ENCODE data around the gene EXOG.

The EXOG gene

DNA sequence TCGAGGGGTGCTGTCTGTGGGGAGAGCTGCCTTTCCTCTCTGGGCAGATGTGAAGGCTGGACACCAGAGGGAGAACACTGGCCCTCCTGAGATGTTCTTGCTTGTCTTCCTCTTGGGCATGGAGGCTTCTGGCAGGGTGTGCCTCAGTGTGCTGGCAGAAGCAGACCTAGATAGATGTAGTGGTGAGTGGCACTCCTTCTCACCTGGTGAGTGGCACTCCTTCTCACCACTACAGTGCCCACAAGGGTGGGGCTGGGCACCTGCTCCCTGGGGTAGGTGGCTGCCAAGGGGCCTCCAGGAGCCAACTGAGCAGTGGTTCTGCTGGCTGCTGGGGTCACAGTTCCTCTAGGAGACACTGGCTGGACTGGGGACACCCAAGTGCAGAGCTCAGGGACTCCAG, 23.8 kb upstream of the EXOG start:
- DNase-seq (ENCODE audit: low read depth in 2 of 2): no peak

DNA sequence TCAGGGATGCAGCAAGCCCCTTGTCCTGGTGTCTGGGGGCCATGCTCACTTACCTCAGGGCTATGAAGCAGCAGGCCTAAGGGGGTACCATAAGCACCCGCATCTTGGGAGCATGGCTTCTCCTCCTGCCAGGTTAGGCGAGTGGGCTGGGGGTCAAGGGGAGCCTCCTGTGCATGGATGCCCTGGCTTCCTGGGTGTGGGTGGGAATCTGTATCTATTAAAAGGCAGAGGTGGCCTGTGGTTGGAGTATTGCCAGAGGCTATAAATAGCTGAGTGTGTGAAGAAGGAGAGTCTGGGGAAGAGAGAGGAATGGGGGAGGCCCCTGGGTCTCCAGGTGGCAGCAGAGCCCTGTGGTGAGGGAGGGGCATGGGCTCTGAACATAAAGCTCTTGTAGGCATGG, 22.9 kb upstream of the EXOG start:
- no peak for DNase-seq (ENCODE audit: low read depth in 2 of 2)

DNA sequence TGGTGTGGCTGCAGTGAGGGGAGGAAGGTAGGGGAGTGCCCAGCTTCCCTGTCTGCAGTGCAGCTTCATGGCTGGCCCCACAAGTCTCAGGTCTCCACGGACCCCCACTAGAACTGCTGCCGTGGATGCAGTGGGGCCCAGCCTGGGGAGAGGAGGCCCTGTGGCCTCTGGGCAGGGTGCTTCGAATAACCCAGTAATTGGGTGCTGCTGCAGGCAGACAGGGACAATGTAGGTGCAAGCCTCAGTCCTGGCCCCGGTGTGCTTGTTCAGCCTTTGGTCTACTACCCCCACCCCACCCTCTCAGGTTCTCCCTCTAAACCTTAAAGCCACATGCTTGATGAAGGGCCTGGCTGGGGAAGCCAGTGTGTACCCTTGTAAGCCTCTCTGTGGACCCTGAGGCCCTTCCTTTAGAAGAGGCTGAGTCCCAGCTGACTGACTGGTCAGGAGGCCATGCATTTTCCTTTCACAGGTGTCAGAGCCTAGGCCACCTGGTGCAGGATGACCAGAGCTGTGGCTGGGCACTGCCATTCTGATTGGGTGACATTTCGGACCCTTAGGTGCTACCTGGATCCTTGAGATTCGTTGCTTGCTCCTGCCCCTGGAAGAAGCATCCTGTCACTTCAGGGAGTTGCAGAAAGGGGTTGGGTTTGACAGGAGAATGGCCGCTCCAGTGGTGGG, 21.1 kb upstream of the EXOG start:
- DNase-seq (ENCODE audit: low read depth in 2 of 2): no peak

DNA sequence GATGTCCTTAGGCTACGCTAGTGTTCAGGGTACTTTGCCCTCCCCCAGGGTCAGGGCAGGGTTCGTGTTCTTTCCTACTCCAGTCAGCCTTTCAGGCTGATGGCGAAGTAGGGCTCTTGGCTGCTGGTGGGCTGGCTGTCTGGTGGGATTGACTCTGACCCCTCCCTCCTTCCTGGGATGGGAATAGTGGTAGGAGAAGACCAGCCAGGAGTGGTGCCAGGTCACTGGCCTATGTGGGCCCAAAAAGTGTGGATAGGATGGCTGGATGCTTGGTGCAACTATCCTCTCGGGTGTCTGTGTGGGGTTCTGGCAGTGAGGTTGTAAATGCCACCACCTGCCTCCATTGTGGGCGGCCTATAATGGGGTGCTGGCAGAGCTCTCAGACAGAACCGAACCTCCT, 20.4 kb upstream of the EXOG start:
- DNase-seq (ENCODE audit: low read depth in 2 of 2): no peak

DNA sequence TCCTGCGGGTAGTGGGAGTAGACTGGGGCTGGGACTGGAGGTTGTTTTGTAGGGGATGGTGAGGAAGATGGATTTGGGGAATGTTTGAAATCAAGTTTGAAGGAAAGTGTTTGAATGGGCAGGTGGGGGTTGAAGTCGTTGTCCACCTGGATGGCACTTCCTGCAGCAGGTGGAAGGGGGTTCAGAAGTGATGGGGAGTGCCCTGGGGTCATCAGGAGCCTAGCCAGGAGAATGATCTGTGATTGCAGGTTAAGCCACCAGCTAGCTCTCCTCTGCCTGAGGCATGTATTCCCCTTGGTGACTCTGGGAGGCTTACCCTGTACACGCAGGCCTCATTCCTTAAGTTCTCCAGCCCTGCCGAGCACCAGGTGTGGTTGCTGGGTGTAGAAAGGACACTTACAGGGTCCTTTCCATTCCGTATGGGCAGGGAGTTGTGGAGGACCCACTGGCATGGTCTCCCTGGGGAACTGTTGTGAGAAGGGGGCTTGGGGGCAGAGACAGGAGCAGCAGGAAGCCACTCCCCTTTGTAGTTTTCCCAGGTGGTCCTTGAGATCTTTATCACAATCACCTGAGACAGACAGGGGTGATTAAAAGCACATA, 19.9 kb upstream of the EXOG start:
- DNase-seq (ENCODE audit: low read depth in 2 of 2): no peak

DNA sequence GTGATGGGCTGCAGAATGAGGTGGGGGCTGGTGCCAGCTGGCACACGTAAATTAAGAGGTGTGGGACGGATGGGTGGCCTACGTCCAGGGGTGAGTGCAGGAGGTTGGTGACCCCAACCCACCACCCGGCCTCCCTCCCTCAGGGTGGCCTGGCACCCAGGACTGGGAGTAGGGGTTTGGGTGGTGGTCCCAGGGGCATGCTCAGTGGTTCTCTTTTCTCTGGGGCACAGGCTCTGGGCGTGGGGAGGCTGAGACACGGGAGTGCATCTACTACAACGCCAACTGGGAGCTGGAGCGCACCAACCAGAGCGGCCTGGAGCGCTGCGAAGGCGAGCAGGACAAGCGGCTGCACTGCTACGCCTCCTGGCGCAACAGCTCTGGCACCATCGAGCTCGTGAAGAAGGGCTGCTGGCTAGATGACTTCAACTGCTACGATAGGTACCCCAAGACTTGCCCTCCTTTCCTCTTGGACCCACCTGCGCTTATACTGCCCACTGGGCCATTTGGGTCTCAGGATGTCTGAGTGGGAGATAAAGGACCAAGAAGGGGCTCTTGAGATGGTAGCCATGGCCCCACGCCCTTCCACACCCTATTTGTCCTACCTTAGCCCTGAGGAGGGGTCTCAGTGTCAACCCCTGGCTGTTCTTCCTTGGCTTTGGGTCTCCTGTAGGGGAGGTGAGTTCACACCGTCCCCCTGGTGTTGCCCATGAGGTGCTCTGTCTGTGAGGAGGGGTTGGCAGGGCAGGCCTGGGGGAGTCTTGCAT, 18.9 kb upstream of the EXOG start:
- DNase-seq (ENCODE audit: low read depth in 2 of 2): no peak

DNA sequence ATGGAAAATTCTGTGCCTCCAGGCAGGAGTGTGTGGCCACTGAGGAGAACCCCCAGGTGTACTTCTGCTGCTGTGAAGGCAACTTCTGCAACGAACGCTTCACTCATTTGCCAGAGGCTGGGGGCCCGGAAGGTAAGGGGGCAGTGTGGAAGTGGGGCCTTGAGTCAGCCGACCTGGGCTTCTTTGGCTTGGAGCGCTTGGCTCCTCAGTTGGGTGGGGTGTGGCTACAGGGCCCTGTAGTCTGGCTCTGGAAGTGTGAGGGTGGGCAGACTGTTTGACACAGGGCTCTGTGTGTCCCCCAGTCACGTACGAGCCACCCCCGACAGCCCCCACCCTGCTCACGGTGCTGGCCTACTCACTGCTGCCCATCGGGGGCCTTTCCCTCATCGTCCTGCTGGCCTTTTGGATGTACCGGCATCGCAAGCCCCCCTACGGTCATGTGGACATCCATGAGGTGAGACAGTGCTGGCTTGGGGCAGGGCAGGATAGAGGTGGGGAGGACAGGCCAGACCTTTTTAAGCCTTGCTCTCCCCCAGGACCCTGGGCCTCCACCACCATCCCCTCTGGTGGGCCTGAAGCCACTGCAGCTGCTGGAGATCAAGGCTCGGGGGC, 18.2 kb upstream of the EXOG start:
- DNase-seq (ENCODE audit: low read depth in 2 of 2): no peak

DNA sequence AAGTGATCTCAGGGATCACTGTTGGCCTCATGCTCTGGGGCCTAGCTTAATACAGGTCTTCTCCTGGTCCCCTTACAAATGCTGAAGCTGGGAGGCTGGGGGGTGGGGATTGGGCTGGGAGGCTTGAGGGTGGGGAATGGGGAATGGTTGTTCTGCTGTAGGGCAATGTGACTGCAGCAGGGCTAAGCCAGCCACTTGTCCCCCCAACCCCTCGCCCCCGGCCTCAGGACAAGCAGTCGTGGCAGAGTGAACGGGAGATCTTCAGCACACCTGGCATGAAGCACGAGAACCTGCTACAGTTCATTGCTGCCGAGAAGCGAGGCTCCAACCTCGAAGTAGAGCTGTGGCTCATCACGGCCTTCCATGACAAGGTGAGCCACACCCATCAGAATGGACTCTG, 17.2 kb upstream of the EXOG start:
- DNase-seq (ENCODE audit: low read depth in 2 of 2): no peak

DNA sequence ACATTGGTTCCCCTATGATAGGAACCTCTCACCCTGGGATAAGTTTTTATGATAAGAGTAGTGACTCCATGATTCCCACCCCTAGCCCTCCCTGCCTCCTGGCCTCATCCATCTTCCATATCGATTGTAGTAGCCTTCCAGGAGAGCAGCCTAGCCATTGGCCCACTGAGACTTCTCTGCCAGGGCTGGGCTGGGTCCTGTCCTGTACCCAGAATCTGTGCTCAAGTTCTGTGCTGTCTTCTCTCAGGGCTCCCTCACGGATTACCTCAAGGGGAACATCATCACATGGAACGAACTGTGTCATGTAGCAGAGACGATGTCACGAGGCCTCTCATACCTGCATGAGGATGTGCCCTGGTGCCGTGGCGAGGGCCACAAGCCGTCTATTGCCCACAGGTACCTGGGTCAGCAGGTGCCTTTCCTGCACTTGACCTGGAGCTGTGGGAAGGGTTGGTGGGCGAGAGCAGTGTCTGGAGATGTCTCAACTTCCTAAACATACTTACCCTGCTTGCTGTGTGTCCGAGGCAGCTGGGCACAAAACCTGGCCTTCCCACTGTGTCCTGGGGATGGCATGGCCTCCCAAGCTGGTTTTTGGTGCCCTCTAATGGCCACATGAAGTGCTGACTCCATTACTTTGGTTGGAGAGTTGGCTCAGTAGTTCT, 16.6 kb upstream of the EXOG start:
- peak in 1 of 2 donors; percentile 10 for DNase-seq (ENCODE audit: low read depth in 2 of 2)

DNA sequence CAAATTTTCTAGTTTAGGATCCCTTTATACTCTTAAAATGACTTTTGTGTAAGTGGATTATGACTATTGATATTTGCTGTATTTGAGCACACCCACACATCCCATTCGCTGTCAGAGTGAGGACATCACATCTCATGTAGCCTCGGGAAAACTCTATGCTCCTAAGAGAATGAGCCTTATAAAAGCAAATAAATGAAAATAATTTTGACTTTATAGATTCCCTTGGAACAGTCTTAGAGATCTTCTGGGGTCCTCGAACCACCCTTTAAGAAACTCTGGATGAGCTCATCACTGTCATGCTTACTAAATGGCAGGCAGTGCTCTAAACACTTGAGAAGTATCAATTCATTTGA, 16.1 kb upstream of the EXOG start:
- DNase-seq (ENCODE audit: low read depth in 2 of 2): no peak

DNA sequence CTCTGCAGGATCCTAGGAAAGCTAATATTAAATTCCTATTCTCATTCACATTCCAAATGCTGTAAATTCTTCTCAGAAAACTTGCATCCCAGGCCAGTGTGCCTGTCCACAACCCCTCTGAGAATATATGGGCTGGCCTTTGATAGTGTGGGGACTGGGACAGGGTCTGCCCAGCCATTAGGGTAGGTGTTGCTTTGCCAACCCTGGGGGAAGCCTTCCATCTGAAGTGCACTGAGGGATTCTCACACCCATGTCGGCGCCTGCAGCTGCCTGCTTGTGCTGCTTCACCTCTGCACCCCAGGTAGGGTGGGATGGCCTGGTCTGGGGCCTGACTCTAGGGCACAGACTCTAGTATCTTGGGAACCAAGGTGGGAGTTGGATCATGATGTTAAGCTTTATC, 15.2 kb upstream of the EXOG start:
- DNase-seq (ENCODE audit: low read depth in 2 of 2): no peak

DNA sequence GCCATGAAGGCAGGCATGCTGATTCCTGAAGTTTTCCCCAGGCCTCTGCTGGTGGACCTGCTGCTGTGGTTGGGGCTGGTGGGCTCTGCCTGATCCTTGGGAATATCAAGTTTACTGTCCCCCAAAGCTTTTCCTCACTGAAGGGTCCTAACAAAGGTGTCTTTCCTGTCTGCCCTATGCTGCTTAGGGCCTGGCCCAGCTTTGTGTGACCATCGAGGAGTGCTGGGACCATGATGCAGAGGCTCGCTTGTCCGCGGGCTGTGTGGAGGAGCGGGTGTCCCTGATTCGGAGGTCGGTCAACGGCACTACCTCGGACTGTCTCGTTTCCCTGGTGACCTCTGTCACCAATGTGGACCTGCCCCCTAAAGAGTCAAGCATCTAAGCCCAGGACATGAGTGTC, 13.2 kb upstream of the EXOG start:
- no peak for DNase-seq (ENCODE audit: low read depth in 2 of 2)

DNA sequence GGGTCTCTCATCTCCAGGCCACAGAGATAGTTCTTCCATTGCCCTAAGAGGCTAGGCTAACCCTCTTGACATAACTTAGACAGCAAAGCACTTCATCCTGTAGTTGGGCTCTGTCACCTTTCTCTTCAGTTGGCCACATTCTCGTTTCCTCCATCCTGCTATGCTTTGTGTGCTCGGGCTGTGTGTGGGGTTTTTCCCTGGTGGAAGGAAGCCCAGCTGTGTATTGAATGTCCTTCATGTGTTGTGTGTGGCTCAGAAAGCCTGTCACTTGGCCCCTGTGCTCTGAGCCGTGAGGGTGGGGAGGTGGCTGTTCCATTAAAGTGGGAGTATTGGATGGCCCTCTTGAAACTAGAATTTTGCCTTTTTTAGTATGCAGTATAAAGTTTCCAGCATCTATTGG, 8.8 kb upstream of the EXOG start:
- no peak for DNase-seq (ENCODE audit: low read depth in 2 of 2)

DNA sequence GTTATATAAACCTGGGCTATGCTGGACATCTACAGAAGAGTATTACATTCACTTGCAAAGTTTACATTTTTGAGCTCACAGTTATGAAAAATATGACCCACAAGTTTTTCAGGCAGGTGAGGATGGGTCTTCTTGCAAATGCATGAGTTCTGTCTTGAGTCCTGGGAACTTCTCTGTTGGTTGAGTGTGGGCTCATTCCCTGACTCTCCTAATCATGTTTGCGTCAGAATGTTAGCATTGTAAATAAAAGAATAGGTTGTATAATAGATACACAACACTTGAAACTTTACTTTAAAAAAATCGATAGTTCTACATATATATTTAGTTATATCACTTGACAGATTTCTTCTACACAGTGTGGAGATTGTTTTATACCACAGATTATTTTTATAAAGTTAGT, 7.2 kb upstream of the EXOG start:
- no peak for DNase-seq (ENCODE audit: low read depth in 2 of 2)

DNA sequence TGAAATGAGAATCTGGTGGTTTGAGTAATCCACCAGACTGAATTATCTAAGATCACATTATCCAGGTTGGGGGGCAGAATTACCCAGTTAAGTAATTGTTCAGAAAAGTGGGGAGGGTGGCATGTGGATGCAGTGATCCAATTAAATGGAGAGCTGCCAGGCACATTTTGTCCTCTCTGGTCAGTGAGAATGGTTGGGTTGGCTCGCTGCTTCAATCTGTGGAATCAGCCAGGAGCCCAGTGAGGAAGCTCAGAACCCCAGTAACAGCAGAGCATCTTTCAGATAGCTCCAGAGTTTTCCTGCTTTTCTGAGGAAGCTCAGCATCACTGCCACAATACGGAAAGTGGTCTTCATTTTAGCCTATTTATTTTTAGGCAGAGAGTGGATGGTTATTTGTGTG, 6.4 kb upstream of the EXOG start:
- no peak for DNase-seq (ENCODE audit: low read depth in 2 of 2)

DNA sequence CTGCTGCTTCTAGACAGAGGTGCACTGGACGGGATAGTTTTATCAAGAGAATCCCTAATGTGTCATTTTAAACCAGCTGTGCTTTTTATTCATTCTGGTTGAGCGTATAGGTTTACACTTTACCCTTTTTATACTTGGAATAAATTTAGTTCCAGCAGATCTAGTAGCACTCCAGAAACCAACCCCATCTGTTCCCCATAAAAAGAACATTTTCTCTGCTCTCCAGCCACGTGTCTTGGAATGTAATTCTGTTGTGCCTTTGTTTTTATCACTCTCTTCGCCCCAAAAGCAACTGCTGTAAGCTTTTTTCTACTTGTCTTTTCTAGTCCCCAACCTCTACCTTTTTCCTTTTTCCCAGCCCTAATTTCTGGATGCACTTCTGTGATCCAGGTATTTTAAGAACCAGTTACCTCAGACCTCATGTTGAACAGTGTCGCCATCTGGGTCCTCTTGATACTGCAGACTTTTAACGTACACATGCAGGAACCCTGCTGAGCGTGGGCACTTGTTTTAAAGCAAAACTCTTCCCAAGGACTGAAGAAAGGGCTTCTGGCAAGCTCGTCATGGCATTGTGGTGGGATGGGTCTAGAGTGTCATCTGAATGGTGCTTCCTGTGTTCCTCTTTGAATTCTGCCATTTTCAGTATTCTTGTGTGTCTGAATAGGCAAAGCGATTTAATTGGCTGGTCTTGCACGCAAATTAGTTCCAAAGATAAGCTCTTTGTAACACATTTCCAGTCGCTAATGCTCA, 5.7 kb upstream of the EXOG start:
- DNase-seq (ENCODE audit: low read depth in 2 of 2): no peak

DNA sequence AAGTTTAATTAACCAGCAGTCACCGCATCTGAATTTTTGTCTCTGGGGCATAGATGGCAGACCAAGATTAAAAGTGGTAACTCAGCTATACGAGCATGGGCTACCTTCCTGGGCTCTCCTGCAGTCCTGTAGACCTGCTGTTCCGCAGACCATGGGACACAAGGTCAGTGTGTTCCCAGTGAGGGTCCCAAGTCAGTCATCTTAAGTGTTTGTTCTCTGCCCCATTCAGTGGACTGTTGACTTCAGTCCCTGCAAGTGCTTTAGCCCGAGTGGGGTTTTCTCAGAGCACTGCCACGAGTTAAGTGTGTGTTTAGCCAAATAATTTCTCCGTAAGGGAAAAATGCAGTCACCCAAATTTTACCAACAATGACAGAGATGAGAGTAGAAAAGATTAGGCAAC, 4.9 kb upstream of the EXOG start:
- no peak for DNase-seq (ENCODE audit: low read depth in 2 of 2)

DNA sequence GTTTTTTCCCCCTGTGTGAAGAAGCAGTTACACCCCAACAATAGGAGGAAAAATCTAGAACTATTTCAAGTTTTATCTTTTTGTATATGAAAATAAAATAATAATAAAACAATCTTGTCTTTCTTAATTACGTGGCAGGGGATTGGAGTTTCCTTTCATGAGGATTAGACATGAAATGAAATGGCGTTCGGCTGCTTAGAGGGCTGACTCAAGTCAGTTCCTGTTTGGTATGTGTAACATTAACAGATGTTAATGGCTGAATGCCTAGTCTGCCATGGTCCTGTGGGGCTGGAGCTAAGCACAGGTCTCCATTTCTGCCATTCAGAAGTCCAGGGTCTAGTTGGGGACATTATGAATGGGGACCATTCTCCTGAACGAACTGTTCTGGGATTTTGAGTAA, 3.1 kb upstream of the EXOG start:
- no peak for DNase-seq (ENCODE audit: low read depth in 2 of 2)

DNA sequence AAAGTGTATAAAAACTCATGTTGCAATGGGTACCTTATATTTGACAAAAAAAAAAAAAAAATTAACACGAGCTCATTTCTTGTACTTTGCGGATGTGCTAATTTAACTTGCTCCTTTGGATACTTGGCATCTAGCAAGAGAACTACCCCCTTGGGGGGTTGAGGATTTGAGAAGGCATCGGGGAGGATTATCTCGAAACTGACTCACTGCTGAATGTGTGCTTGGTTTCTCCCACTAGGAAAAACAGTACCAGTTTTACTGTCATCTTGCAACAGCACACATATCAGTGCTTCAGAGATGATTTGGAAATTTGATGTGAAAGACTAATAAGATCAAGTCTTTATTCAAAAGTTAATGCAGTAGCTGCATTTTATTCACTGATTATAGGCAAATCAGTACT, 891 bp downstream of the EXOG start:
- DNase-seq (ENCODE audit: low read depth in 2 of 2): no peak

DNA sequence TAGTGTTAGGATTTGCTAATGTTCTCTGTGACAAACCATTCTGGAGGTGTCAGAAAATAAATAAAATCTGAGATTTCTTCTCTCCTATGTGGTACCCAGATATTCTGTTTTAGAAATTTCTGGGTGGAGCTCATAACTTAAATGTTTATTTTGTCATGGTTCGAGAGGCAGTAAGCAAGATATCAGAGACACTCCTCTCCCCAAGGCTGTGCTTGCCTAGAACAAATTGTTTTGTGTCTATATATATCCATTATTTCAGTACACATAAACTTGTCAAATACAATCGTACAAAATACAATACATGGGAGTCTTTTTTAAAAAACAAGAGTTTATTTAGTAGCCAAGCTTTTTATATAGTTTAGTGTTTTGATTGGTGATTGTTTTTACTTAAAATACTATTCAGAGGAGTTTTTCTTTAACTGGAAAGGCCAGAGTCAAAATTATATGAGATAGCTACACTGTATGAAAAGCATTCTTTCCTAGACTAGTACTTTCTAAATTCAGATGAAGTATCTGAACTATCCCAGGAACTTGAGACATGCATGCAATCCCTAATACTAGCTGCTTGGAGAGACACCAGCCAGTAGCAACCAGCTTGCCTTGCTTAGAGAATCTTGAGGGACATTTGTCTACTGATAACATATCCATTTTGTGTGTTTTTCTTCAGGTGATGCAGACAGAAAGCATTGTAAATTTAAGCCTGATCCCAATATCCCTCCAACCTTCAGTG, 4.7 kb downstream of the EXOG start:
- DNase-seq (ENCODE audit: low read depth in 2 of 2): no peak

DNA sequence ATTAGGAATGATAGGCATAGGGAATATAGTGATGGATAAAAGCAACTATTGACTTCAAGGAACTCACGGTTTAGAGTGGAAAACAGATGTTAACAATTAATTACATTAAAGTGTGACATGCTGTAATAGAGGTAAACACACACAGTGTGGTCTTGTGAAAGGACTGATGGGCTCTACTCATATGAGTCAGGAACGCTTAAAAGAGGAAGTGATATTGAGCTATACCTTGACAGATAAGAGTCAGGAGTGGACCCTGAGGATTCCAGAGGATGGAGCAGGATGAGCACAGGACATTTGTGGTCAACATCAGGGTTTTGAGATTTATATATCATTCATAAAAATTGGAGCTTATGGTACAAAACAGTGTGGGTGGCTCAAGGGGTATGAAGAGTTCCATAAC, 11.0 kb downstream of the EXOG start:
- no peak for DNase-seq (ENCODE audit: low read depth in 2 of 2)
